Common myeloid progenitor, CD34-positive (primary cell): ENCODE measurements around the gene CTSO.

Experiments
- CTCF ChIA-PET: fragments of 350-600 bp; sonication (Branson Sonifier 250); formaldehyde crosslinking; loops from one replicate; lab custom pipeline; 2021; ENCODE audit warnings: antibody characterized with exemption; lab: Charles Lee
- POLR2A ChIA-PET: fragments of 350-600 bp; sonication (Branson Sonifier 250); formaldehyde crosslinking; loops from one replicate; lab custom pipeline; 2021; ENCODE audit warnings: antibody characterized with exemption; lab: Charles Lee
- DNase-seq, 3 donors: peaks; one replicate each; pipeline versions ENCODE4 v3.0.0 to v3.0.0-alpha.2; 2013
- H3K27ac ChIP-seq, 2 experiments: 1 replicate in 1 of 2; 2 replicates in 1 of 2; pipeline ENCODE4 v1.7.0; 2013; ENCODE audit warnings: inconsistent platforms in 2 of 2, low read length in 2 of 2, mild to moderate bottlenecking in 2 of 2, low read depth in 1 of 2, moderate library complexity in 1 of 2; ENCODE audit not compliant: severe bottlenecking in 2 of 2, insufficient read depth in 1 of 2, poor library complexity in 1 of 2
- H3K27me3 ChIP-seq, 5 experiments: replicated peaks in 2 of 5; 1 replicate in 3 of 5; 2 replicates in 2 of 5; pipeline versions ENCODE4 v1.6.1 to v1.7.0; 2013; ENCODE audit warnings: low read length in 4 of 5, mild to moderate bottlenecking in 2 of 5, moderate library complexity in 2 of 5, inconsistent platforms in 1 of 5; ENCODE audit not compliant: insufficient read depth in 5 of 5, control insufficient read depth in 4 of 5
- H3K36me3 ChIP-seq, 4 experiments: 1 replicate in 2 of 4; 2 replicates in 2 of 4; pipeline versions ENCODE4 v1.6.1 to v1.7.0; 2013; ENCODE audit warnings: low read length in 3 of 4, control low read depth in 1 of 4, mild to moderate bottlenecking in 1 of 4; ENCODE audit not compliant: control insufficient read depth in 4 of 4, insufficient read depth in 4 of 4
- H3K4me1 ChIP-seq, 4 experiments: 1 replicate in 3 of 4; 2 replicates in 1 of 4; pipeline versions ENCODE4 v1.6.1 to v1.7.1; 2013; ENCODE audit warnings: low read length in 3 of 4, mild to moderate bottlenecking in 3 of 4, control low read depth in 1 of 4, inconsistent platforms in 1 of 4, moderate library complexity in 1 of 4; ENCODE audit not compliant: control insufficient read depth in 4 of 4, insufficient read depth in 4 of 4; ENCODE audit errors: control extremely low read depth in 1 of 4
- H3K4me3 ChIP-seq, 7 experiments: 1 replicate in 4 of 7; 2 replicates in 3 of 7; pipeline versions ENCODE4 v1.5.1 to v1.7.0; 2013; ENCODE audit warnings: mild to moderate bottlenecking in 7 of 7, low read length in 6 of 7, moderate library complexity in 6 of 7, inconsistent platforms in 2 of 7, low read depth in 2 of 7, control low read depth in 1 of 7; ENCODE audit not compliant: insufficient read depth in 4 of 7, control insufficient read depth in 1 of 7; ENCODE audit errors: extremely low read depth in 1 of 7
- H3K9me3 ChIP-seq, 5 experiments: 1 replicate in 4 of 5; 2 replicates in 1 of 5; pipeline versions ENCODE4 v1.6.1 to v1.7.1; 2013; ENCODE audit warnings: low read length in 4 of 5, mild to moderate bottlenecking in 2 of 5, inconsistent platforms in 1 of 5, low read depth in 1 of 5, moderate library complexity in 1 of 5; ENCODE audit not compliant: control insufficient read depth in 4 of 5, insufficient read depth in 2 of 5; ENCODE audit errors: control extremely low read depth in 1 of 5
- WGBS: methylation state at CpG from one replicate; pipeline ENCODE4 v1.1.5; 2013; ENCODE audit not compliant: insufficient coverage; 5-methylcytosine and 5-hydroxymethylcytosine counted together

CTSO gene

GRCh38 chr4:155930330-155930729 is 23.3 kb downstream of the CTSO start:
- ChIA-PET POLR2A (no interaction called here), CTCF (no interaction called here)
- Histone ChIP-seq H3K9me3 (peaks cover 0 to 11% (median 5%) of the 10 kb centered on the region in 5 experiments), H3K4me1 (no peaks in the 10 kb centered on the region), H3K27ac (no peak overlapping the region), H3K36me3 (peaks cover 0 to 28% (median 2%) of the 10 kb centered on the region in 4 experiments), H3K27me3 (no peaks in the 10 kb centered on the region), H3K4me3 (no peak overlapping the region)
- no CpG with 5 or more reads among the region's 2 CpGs for WGBS
- DNase-seq: no peak

- H3K27me3 ChIP-seq: no peaks in the 10 kb centered on the region
- ChIA-PET POLR2A (no interaction called here), CTCF (no interaction called here)
- H3K36me3 ChIP-seq: peaks cover 0 to 24% (median 2%) of the 10 kb centered on the region in 4 experiments
- H3K4me3 ChIP-seq: no peak overlapping the region
- DNase-seq: no peak
- 80% methylated on average over 2 of the region's 3 CpGs for WGBS
- H3K27ac ChIP-seq: no peak overlapping the region
- H3K4me1 ChIP-seq: no peaks in the 10 kb centered on the region
- H3K9me3 ChIP-seq: peaks cover 0 to 11% (median 5%) of the 10 kb centered on the region in 5 experiments
These were observed 23.8 kb downstream of the CTSO start for GRCh38 chr4:155929833-155930232.

- DNase-seq: no peak
These were observed 29.0 kb downstream of the CTSO start for GRCh38 chr4:155924637-155925036.

GRCh38 chr4:155921597-155921996 is 32.1 kb downstream of the CTSO start:
- H3K9me3 ChIP-seq: no peaks in the 10 kb centered on the region
- 100% methylated on average over 1 of the region's 1 CpG for WGBS
- H3K27ac ChIP-seq: no peak overlapping the region
- no peak overlapping the region for H3K4me3 ChIP-seq
- H3K4me1 ChIP-seq: no peaks in the 10 kb centered on the region
- ChIA-PET CTCF (no interaction called here), POLR2A (no interaction called here)
- DNase-seq: no peak
- H3K36me3 ChIP-seq: peaks cover 0 to 2% (median 0%) of the 10 kb centered on the region in 4 experiments
- no peaks in the 10 kb centered on the region for H3K27me3 ChIP-seq

More at GRCh38 chr4:155924637-155925036, 29.0 kb downstream of the CTSO start:
- Histone ChIP-seq H3K36me3 (peaks cover 0 to 15% (median 2%) of the 10 kb centered on the region in 4 experiments), H3K4me3 (no peak overlapping the region), H3K4me1 (no peaks in the 10 kb centered on the region), H3K27me3 (no peaks in the 10 kb centered on the region), H3K27ac (no peak overlapping the region), H3K9me3 (peaks cover 0 to 9% (median under 1%) of the 10 kb centered on the region in 5 experiments)
- POLR2A ChIA-PET: no interaction called here
- WGBS: 74% methylated on average over 3 of the region's 3 CpGs
- CTCF ChIA-PET: no interaction called here

GRCh38 chr4:155914782-155915181 is 38.9 kb downstream of the CTSO start:
- POLR2A ChIA-PET: no interaction called here
- Histone ChIP-seq H3K27ac (no peak overlapping the region), H3K36me3 (no peaks in the 10 kb centered on the region), H3K4me3 (no peak overlapping the region), H3K27me3 (no peaks in the 10 kb centered on the region), H3K9me3 (no peaks in the 10 kb centered on the region), H3K4me1 (no peaks in the 10 kb centered on the region)
- CTCF ChIA-PET: no interaction called here
- no peak for DNase-seq
- WGBS: 100% methylated on average over 1 of the region's 5 CpGs

- H3K4me1 ChIP-seq: no peaks in the 10 kb centered on the region
- WGBS: 83% methylated on average over 1 of the region's 1 CpG
- no peak for DNase-seq
- no peaks in the 10 kb centered on the region for H3K9me3 ChIP-seq
- CTCF ChIA-PET: interaction anchor here (1.3 kb wide), 1 partner anchor 9 kb away, joined by 3 read pairs; the partner anchor contains the start of gene TDO2
- POLR2A ChIA-PET: no interaction called here
- H3K27me3 ChIP-seq: no peaks in the 10 kb centered on the region
- no peaks in the 10 kb centered on the region for H3K36me3 ChIP-seq
- H3K27ac ChIP-seq: no peak overlapping the region
- no peak overlapping the region for H3K4me3 ChIP-seq
These were observed 41.8 kb downstream of the CTSO start for GRCh38 chr4:155911905-155912304.

- POLR2A ChIA-PET: no interaction called here
- no CpG with 5 or more reads among the region's 3 CpGs for WGBS
These were observed 43.9 kb downstream of the CTSO start for GRCh38 chr4:155909615-155910226.

More at GRCh38 chr4:155909615-155910226, 43.9 kb downstream of the CTSO start:
- CTCF ChIA-PET: no interaction called here
- no peak for DNase-seq
- H3K27me3 ChIP-seq: no peaks in the 10 kb centered on the region
- H3K9me3 ChIP-seq: no peaks in the 10 kb centered on the region
- H3K4me1 ChIP-seq: no peaks in the 10 kb centered on the region
- H3K4me3 ChIP-seq: no peak overlapping the region
- H3K36me3 ChIP-seq: no peaks in the 10 kb centered on the region
- H3K27ac ChIP-seq: no peak overlapping the region
